NOMO-1 treated with DMSO at 0.1 percent for 48 hours (cell line): Measurements from ENCODE around the gene GPR4.

Source experiments
- DNase-seq: peaks from one replicate; lab custom pipeline; 2025; ENCODE audit not compliant: unreplicated experiment; lab: John Stamatoyannopoulos, UW

Gene GPR4

DNA sequence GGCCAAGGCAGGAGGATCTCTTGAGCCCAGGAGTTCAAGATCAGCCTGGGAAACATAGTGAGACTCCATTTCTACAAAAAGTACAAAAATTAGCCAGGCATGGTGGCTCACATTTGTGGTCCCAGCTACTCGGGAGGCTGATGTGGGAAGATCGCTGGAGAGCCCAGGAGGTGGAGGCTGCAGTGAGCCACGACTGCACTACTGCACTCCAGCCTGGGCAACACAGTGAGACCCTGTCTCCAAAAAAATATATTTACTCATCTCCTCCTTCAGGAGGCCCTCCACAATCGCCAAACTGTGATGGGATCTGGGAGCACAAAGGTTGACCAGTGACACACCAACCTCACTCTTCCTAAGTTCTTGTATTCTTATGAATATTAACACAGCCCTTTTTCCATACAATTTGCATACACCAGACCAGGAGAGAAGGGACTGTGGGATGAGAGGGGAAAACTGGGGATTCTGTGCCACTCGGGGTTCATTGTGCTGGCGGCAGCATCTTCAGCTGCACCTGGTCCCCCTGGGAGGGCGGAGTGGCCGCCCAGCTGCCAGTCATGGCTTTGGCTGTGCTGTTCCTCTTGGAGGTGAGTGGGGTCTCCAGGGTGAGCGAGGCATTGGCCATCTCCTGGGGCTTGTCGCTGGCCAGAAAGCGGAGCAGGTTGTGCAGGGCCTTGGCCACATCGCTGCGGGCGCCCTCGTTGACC is 11.6 kb downstream of the GPR4 start:
- DNase-seq, result no peak

DNA sequence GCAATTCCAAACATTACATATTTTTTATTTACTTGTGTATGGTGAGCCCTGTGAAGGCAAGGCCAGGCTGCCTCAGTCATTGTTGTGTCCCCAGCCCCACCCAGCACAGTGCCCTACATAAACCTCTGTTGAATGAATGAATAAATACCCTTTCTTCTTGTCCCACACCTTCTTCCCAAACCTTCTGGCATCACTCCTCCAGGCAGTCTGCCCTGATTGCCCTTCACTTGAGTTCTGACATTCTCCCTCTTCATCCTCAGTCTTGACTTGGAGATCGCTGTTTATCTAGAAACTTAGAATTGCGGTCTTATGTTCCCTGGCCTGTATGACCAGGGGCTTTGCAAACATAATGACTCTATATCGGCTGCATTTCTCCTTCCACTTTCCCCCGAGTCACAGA is 12.2 kb downstream of the GPR4 start:
- no peak for DNase-seq

DNA sequence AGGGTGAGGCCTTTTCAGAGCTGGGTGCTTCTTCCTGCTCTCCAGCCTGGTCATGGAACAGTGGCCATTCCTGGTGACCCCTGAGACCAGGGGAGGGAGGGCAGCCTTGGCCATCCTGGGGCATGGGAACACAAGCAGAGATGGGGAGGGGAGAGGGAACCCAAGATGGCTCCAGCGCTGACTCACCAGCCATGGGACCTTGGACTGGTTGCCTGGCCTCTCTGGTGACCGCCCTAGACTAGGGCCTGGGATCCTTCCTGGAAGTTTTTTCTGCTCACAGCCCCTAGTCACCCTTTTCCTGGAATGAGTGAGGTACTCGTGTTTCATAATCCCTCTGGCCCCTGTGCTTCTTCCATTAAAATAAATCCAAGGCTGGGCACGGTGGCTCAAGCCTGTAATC is 14.1 kb downstream of the GPR4 start:
- DNase-seq, result no peak

DNA sequence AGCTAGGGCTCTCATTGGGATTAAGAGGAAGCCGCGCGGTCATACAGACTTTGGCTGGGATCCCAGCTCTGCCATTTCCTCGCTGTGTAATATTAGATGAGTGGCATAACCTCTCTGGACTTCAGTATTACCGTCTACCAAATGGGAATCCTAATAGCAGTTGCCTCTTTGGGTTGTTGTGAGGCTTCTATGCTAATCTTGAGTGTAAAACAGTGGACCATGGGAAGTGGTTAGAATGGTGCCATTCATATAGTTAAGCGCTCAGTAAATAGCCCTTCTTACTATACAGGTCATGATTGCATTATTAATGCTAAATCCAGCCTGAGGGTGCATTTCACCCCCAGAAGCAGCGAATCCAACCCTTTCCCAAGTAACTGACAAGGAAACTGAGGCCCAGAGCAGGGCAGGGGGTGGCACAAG is 16.8 kb downstream of the GPR4 start:
- no peak for DNase-seq

DNA sequence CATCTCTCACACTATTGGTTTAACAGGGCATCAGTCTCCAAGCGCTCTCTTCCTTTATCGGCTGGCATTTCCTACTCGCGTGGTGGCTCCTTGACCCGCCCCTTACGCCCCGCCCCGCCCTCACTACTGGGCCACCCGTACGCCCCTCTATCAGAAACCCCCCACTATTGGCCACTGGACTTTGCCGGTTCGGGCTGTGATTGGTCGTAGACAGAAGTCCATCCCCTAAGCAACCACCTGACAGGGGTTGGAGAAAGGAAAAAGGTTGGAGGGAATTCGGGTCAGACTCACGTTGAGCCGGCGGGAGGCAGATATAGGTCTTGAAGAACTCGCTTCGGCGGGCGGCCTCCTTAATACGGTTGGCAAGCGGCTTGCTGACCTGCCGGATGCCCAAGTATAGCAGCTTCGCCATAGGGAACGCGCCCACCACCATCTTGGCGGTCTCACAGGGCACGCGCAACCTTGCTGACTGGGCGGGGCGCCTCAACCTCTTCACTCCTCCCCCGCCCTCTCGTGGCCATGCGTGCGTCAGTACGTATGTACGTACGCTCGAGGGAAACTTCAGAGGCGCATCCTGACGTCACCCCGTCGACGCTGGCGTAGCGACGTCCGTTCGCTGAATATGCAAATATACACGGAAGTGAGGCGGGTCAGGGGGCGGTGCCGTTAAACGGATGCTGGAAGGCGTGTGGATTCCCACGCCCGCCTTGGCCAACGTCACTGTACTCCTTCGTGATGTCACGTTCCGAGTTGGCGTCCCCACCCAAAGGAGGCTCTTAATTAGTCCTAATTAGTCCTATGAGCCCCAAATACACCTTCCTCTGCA is 17.5 kb downstream of the GPR4 start, which contains the start of gene OPA3:
Gene OPA3, minus strand, starts transcription at position 471 of the 826 bp plus-strand sequence. Its CDS starts 38 bp downstream, at position 433.
- DNase-seq, result peak; percentile 99

DNA sequence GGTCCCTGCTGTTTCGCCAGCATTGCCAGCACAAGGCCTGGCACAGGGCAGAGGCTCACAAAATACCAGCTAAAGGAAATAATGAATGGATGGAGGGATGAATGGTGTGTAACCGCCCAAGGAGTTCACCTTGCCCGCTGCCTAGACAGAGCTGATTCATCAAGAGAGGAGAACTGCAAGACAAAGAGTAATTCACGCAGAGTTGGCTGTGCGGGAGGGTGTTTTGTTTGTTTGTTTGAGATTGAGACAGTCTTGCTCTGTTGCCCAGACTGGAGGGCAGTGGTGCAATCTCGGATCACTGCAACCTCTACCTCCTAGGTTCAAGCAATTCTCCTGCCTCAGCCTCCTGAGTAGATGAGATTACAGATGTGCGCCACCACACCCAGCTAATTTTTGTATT is 20.4 kb downstream of the GPR4 start:
- no peak for DNase-seq

DNA sequence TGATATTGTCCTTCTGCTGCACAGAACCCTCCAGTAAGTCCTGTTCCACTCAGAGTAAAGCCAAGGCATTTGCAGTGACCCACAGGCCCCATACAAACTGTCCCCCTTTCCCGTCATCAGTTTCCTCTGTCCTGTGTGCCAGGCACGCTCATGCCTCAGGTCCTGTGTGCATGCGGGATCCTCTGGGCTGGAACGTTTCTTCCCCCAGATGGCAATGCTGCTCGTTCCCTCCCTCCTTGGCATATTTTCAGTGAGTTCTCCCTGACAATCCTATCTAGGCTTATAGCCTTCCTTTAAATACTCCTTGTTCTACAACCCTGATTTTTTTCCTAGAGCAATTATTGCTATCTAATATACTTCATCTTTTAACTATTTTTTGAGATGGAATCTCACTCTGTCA is 23.2 kb downstream of the GPR4 start:
- DNase-seq, result no peak

DNA sequence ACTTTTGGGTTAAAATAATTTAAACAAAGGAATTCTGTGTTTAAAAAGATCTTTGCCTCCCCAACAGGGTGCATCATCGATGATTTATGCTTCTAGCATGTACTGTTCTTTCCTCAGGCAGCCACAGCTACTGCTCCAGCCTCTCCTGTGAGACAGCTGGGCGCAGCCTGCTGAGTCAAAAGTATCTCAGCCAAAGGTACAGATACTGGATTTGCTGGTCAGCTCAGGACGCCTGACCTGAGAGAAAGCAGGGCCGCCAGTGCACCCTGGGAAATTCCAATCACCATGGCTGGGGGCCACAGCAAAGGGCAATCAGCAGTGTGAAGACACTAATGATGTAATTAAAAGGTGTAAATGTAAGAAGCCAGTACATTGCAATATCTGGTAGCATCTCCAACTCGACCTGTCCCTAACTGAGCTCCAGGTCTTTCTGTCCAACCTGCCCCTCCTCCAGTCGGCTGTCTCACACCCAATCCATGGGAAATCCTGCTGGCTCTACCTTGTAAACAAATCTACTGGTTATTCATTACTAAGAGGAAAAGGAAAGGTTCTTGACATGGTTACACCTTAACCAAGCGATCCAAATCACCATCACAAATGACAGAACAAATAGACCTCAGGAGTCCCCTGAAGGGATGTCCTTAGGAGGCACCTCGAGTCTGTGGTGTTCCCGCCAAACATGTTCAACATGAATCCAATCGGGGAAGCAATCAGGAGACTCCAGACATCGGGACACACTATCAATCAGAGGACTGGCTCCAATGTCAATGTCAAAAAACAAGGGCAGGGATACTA is 24.7 kb downstream of the GPR4 start:
- DNase-seq, result no peak

DNA sequence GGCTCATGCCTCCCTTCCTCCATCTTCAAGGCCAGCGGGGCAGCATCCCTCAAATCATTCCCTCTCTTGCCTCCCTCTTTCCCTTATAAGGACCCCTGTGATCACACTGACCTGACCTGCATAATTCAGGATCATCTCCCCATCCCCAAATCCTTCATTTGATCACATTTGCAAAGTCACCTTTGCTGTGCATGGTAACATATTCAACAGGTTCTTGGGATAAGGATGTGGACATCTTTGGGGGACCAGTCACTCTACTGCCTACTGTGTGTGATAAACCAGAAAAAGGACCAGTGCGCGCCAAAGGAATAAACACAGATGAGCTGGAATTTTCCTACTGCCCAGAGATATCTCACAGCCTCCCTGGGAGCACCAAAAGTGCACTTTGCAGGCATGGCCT is 25.3 kb downstream of the GPR4 start:
- DNase-seq, result no peak

DNA sequence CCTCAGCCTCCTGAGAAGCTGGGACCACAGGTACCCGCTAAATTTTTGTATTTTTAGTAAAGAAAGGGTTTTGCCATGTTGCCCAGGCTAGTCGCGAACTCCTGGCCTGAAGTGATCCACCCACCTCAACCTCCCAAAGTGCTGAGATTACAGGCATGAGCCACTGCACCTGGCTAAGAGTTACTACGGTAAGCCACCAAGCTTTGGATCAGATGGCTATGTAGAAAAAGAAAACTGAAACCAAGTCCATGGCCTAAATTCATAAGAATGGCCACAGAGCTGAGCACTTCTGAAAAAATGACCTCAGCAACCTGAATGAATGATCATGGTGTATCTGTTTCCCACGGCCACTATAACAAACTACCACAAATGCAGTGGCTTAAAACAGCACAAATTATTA is 26.8 kb downstream of the GPR4 start:
- no peak for DNase-seq

DNA sequence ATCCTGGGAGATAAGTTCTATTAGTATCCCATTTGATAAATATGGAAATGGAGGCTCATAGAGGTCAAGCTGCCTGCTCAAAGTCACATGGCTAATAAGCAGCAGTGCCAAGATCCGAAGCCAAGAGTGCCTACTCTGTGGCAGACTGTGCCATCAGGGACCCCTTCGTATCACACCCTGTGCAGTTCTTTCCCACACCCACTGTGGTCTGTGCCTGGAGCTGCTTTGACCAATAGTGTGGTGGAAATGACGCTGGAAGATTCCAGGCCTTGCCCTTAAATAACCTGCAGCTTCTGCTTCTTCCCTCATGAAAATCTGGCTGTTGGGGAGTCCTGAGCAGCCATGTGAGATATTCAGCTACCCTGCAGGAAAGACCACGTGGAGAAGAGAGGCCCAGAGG is 27.5 kb downstream of the GPR4 start:
- DNase-seq, result no peak

DNA sequence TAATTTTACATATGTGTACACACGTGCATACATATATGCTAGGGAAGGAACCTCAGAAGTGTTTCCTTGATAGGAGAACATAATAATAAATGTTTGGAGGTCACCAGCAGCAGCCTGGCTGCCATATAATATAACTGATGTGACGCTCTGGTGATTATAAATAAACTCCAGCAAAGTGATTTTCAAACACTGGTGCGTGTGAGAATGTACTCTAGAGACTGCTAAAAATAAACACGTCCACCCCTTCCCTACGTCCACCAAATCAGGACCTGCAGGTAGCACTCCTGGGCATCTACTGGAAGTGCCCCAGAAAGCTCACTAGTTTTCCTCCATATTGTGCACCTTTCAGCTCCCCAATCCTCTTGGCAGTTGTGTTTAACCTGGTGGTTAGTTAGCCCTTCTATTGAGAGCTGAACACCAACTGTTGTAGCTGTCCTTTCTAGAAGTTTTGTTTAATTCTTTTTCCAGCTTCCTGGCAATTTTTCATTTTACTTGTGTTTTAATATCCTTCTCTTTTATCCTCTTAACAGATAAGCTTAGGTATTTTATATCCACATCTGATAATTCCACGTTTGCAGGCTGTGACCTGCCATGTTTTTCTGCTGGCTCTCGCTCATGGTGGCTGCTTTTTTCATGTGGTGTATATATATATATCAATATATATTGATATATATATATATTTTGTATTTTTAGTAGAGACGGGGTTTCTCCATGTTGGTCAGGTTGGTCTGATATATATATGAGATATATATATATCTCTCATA is 30.4 kb downstream of the GPR4 start:
- DNase-seq, result no peak

DNA sequence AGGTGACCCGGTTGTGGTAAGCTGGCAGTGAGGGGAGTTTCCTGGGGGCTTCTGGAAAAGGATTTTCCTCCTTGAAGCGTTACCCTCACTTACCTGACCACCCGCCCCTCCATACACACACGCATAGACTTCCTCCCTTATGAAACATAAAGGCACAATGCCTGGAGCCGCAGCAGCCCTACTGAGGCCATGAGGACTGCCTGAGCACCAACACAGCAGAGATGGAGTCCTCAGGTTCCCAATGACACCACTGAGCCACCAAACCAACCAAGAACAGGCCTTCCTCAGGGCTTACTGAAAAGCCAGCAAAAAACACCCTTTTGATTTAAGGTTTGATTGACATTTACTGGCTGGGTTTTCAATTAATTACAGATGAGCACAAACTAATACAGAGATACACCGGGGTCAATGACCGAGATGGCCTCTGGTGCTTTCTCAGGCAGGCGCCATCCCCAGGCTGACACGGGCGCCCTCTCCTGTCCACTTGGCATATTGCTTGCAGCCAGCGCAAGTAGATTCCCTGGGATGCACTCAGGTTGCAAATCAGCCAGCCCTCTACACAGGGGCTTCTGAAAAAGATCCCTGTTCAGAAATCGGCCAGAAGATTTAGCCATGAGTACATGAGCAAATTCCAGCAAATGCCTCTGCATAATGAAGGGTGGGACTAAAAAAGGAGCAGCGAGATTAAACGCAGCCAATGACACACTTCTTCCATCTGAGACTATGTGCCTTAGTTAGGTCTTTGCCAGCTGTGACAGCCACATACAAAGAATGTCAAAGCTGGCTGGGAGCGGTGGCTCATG is 32.2 kb downstream of the GPR4 start:
- peak; percentile 5 for DNase-seq

DNA sequence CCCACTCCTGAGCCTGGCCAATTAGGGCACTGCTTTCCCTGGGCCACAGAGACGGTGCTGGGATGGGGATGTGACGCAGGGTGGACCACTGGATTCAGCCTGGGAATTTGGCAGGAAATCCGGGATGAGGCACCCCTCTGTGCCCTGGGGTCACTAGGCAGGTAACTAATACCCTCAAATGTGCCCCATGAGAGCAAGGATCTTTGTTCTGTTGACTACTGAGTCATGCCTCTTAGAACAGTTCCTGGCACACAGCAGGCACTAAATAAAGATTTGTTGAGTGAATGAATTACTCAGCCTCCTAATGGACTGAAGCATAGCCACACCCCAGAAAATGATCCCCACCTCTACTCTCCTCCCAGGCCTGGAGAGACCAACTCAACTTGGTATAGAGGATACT is 33.3 kb downstream of the GPR4 start:
- DNase-seq, result no peak

DNA sequence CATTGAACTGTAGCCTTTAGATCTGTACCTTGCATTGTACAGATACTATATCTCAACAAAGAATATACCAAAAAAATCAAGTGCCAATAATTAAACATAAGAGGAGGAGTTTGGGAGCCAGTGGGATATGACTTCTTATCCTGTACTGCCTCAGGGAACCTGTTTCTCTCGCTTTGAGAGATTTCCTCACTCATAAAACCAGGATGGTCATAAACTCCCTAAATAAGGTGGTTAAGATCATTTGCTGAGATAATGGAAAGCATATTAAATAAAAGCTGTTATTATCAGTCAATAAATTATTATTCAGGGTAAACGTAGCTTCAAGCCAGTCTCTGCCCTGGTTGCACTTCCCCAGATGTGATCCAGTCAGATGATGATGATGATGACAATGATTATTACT is 34.4 kb downstream of the GPR4 start:
- DNase-seq, result no peak

DNA sequence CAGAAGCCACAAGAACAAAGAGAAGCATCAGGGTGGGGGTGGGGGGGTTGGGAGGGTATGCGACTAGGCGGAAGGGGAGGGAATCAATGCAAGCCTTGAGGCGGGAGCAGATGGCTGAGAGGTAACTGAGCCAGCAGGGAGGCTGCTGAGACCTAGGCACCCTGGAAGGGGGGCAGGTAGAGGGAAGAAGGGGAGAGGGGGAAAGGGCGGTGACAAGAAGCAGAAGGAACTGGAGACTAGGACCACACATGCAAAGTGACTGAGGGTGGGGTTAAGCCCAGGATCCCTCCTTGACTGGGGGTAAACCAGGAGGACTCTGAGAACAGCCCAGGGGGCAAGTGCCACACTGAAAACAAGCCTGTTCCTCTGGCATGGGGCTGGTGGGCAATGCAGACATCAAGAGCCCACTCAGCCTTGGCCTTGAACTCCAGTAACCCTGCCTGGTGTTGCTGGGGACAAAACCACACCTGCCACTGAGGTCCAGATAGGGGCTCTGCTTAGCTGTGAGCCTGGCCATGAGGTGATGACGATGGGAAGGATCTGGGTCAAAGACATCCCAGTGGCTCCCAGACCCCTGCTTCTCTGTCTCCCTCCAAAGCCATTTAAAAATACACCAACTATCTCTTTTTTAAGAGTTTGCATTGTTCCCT is 37.8 kb downstream of the GPR4 start:
- no peak for DNase-seq

DNA sequence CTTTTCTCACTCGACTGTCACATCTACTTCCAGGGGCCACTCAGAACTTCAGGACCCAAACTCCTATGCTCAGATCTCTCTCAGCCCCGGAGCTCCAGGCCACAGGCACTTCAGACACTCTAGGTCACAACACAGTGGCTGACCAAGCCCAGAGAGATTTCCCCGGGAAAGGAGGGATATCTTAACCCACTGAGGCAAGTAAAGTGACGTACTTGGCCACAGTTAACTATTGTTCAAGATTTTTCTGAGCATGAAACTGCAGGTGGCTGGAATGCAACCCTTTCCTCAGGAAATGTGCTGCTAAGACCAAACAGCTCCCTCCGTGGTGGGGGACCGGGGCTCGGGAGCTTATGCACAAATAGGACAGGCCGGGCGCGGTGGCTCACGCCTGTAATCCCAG is 41.3 kb downstream of the GPR4 start:
- DNase-seq, result no peak

DNA sequence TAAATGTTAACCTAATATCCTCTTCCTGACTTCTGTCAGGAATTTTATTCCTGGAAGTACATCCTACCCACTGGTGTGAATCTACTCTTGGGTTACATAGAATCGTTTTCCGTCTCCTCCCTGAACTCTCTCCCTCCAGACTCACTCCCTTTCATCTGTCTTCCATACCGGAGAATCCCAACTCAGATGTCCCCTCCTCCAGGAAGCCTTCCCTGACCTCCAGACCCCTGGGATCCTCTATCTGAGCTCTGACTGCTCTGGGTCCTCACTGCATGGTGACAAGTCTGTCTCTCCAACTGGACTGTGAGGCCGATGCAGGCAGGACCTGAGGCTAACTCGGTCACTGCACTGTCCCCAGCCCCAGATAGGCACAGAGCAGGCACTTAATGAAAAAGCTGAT is 42.0 kb downstream of the GPR4 start:
- DNase-seq, result no peak

DNA sequence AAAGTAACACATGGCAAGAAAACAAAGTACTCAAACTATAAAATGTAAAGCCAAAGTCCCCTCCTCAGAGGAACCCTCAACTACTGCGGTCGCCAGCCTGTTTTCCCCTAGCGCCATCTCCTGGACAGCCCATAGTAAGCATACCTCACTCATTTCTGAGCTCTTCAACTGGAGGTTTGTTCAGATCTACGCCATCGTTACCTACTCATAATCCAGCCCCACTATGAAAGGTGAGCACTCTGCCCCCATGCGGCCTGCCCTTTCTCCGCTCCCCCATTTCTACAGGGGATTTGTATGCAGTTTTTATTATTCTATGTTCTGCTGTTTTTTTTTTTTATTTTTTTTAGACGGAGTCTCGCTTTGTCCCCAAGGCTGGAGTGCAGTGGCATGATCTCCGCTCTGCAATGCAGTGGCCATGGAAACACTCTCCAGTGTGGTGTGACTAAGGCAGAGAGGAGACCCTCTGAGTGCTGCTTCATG is 43.6 kb downstream of the GPR4 start:
- peak; percentile 76 for DNase-seq

DNA sequence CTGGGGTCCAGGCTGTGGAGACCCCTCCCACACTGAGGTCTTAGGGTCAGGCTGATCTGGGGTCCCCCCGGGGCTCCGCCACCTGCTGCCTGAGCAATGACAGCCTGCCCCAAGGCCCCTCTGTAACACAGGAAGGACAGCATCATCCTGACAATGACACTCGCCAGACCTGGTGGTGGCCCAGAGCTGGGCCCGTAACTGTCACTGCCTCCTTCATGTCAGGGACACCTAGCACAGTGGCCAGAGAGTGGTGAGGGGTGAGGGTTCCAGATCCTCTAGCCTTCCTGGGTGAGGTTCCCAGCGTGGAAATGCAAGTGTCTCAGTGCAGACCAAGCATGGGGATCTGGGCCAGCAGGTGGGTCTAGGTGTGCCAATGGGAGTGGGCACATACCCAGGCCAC is 45.2 kb downstream of the GPR4 start:
- DNase-seq, result no peak
